PC-3 (cell line): ENCODE results near the gene RAD51C. TPM values are rescaled to one million over a fixed set of nuclear protein-coding genes. Genes with fewer than 3 reads are reported as not detected.

Source experiments
- ATAC-seq: fragments of 200-7000 bp; cut with Tn5 transposase; 2 replicates; pipeline ENCODE4 v1.9.1; 2020; ENCODE audit warnings: mild to moderate bottlenecking, moderate library complexity
- BruUV-seq: library from RNA; stranded (reverse); fragments of 400-500 nt; replicated peaks from 2 replicates; lab custom pipeline; 2021; lab: Mats Ljungman, UMichigan
- CTCF ChIA-PET: fragments of 300-600 bp; sonication (Branson Sonifier 250); formaldehyde crosslinking; loops from one replicate; lab custom pipeline; 2022; ENCODE audit warnings: antibody characterized with exemption; lab: Charles Lee
- POLR2A ChIA-PET: fragments of 300-600 bp; sonication (Branson Sonifier 250); formaldehyde crosslinking; loops from one replicate; lab custom pipeline; 2022; ENCODE audit warnings: antibody characterized with exemption; ENCODE audit not compliant: unreplicated experiment; lab: Charles Lee
- DNase-seq: peaks from one replicate; pipeline ENCODE4 v3.0.0-alpha.2; 2015
- H2AFZ ChIP-seq: fragments of 300-600 bp; sonication (generic); 2 replicates; pipeline ENCODE4 v1.6.0; 2016; ENCODE audit warnings: antibody characterized with exemption, low read length
- H3F3A ChIP-seq: fragments of 300-600 bp; sonication (generic); one replicate; pipeline ENCODE4 v1.6.0; 2017; ENCODE audit warnings: antibody characterized with exemption, low read length, control low read depth, mild to moderate bottlenecking; ENCODE audit not compliant: unreplicated experiment
- H3K27ac ChIP-seq: fragments of 300-600 bp; sonication (generic); 2 replicates; pipeline ENCODE4 v1.5.1; 2016; ENCODE audit warnings: mild to moderate bottlenecking, low read length
- H3K27me3 ChIP-seq: fragments of 300-600 bp; sonication (generic); 2 replicates; pipeline ENCODE4 v1.6.1; 2016; ENCODE audit warnings: low read length, mixed read lengths
- H3K36me3 ChIP-seq: fragments of 300-600 bp; sonication (generic); 2 replicates; pipeline ENCODE4 v1.6.1; 2016; ENCODE audit warnings: low read depth, mixed run types, low read length, mixed read lengths
- H3K4me1 ChIP-seq: fragments of 300-600 bp; sonication (generic); 2 replicates; pipeline ENCODE4 v1.5.1; 2016; ENCODE audit warnings: low read length; ENCODE audit not compliant: insufficient read depth
- H3K4me2 ChIP-seq: fragments of 300-600 bp; sonication (generic); 2 replicates; pipeline ENCODE4 v1.6.0; 2016; ENCODE audit warnings: low read length
- H3K4me3 ChIP-seq: fragments of 300-600 bp; sonication (generic); 2 replicates; pipeline ENCODE4 v1.5.1; 2016; ENCODE audit warnings: mild to moderate bottlenecking, low read length, mixed read lengths
- H3K79me2 ChIP-seq: fragments of 300-600 bp; sonication (generic); 2 replicates; pipeline ENCODE4 v1.6.1; 2017; ENCODE audit warnings: low read length, mixed read lengths
- H3K9ac ChIP-seq: fragments of 300-600 bp; sonication (generic); 2 replicates; pipeline ENCODE4 v1.6.0; 2016; ENCODE audit warnings: mild to moderate bottlenecking, low read length
- H3K9me2 ChIP-seq: fragments of 300-600 bp; sonication (generic); replicated peaks from 2 replicates; pipeline ENCODE4 v1.6.1; 2016; ENCODE audit warnings: mixed run types, low read length, mixed read lengths
- H3K9me3 ChIP-seq: fragments of 300-600 bp; sonication (generic); 2 replicates; pipeline ENCODE4 v1.6.1; 2016; ENCODE audit warnings: low read length, mixed read lengths
- H4K20me1 ChIP-seq: fragments of 300-600 bp; sonication (generic); 2 replicates; pipeline ENCODE4 v1.6.1; 2016; ENCODE audit warnings: low read length, mixed read lengths
- CTCF ChIP-seq: fragments of 300-600 bp; sonication (generic); conservative IDR thresholded peaks from 2 replicates; pipeline ENCODE4 v1.5.1; 2017; ENCODE audit warnings: antibody characterized with exemption, low read depth, mild to moderate bottlenecking, low read length
- EZH2 ChIP-seq: fragments of 300-600 bp; sonication (generic); IDR thresholded peaks from one replicate; pipeline ENCODE4 v1.6.1; 2017; ENCODE audit warnings: antibody characterized with exemption, mild to moderate bottlenecking, low read length; ENCODE audit not compliant: unreplicated experiment
- EZH2phosphoT487 ChIP-seq: fragments of 300-600 bp; sonication (generic); IDR thresholded peaks from 2 replicates; pipeline ENCODE4 v1.6.1; 2018; ENCODE audit warnings: mild to moderate bottlenecking, antibody characterized with exemption, low read length, borderline replicate concordance
- intact Hi-C: fragments of 100-400 bp; cut with micrococcal nuclease; formaldehyde crosslinking; loops from 2 replicates; pipeline ENCODE4 v1.9.0; 2023
- total RNA-seq: library from RNA; depleted of rRNA; stranded (reverse); fragments of >200 nt; gene quantifications from 2 replicates; pipeline ENCODE4 v1.2.3, GENCODE V29; 2014

RAD51C gene
- total RNA-seq, 1 experiment from 2014 or later = 71.1 TPM

- H3F3A ChIP-seq = no peaks in the 10 kb centered on the region
- CTCF ChIA-PET = no interaction called here
Measured at GRCh38 chr17:58730937-58731336, 38.5 kb downstream of the RAD51C start.

GRCh38 chr17:58734040-58734439 lies 41.6 kb downstream of the RAD51C start:
- Histone ChIP-seq H3K36me3 (no peaks in the 10 kb centered on the region), H3K9me3 (no peaks in the 10 kb centered on the region), H3K4me1 (no peaks in the 10 kb centered on the region), H3K27ac (no peak overlapping the region), H4K20me1 (no peaks in the 10 kb centered on the region), H3K4me3 (no peak overlapping the region), H2AFZ (no peak overlapping the region), H3K9me2 (no peaks in the 10 kb centered on the region), H3K9ac (no peak overlapping the region), H3K79me2 (no peaks in the 10 kb centered on the region), H3K4me2 (no peak overlapping the region), H3K27me3 (no peaks in the 10 kb centered on the region), H3F3A (no peaks in the 10 kb centered on the region)
- ATAC-seq (no peak), DNase-seq (no peak)
- ChIA-PET CTCF (no interaction called here), POLR2A (no interaction called here)
- BruUV-seq = no TSS peak
- intact Hi-C loops = no loop called here
- TF ChIP-seq EZH2 = no peak
- no peak for TF ChIP-seq CTCF
- no peak for TF ChIP-seq EZH2phosphoT487

More at GRCh38 chr17:58730937-58731336, 38.5 kb downstream of the RAD51C start:
- Histone ChIP-seq H3K9me3 (no peaks in the 10 kb centered on the region), H3K4me3 (no peak overlapping the region), H3K9me2 (no peaks in the 10 kb centered on the region), H3K27ac (no peak overlapping the region), H3K36me3 (no peaks in the 10 kb centered on the region), H2AFZ (no peak overlapping the region), H4K20me1 (no peaks in the 10 kb centered on the region), H3K27me3 (no peaks in the 10 kb centered on the region), H3K79me2 (no peaks in the 10 kb centered on the region), H3K4me1 (no peaks in the 10 kb centered on the region), H3K9ac (no peak overlapping the region), H3K4me2 (no peak overlapping the region)
- ATAC-seq (no peak), DNase-seq (no peak)
- TF ChIP-seq EZH2phosphoT487 (no peak), EZH2 (no peak), CTCF (no peak)
- POLR2A ChIA-PET = no interaction called here
- no TSS peak for BruUV-seq
- intact Hi-C loops = no loop called here

DNA sequence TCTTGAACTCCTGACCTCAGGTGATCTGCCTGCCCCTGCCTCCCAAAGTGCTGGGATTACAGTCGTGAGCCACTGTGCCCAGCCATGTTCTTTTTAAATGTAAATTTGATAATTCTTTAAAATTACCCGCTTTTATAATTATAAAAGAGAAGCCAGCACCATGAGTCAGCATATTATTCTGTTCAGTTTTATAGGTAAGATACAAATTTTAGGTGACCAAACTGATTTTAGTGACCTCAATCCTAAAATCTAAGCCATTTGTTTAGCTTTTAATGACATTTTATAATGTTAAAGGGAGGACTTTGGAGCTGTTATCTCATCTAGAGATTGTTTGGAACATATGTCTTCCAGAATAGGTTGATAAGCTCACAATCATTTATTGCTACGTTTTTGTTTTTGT lies 42.4 kb downstream of the RAD51C start:
- no peak for TF ChIP-seq CTCF
- TF ChIP-seq EZH2 = no peak
- TF ChIP-seq EZH2phosphoT487 = no peak
- Histone ChIP-seq H3K27me3 (no peaks in the 10 kb centered on the region), H2AFZ (no peak overlapping the region), H3K27ac (no peak overlapping the region), H3K4me3 (no peak overlapping the region), H3K4me1 (no peaks in the 10 kb centered on the region), H3K9me2 (no peaks in the 10 kb centered on the region), H3K9ac (no peak overlapping the region), H3F3A (no peaks in the 10 kb centered on the region), H3K36me3 (no peaks in the 10 kb centered on the region), H3K9me3 (no peaks in the 10 kb centered on the region), H3K4me2 (no peak overlapping the region), H4K20me1 (no peaks in the 10 kb centered on the region), H3K79me2 (no peaks in the 10 kb centered on the region)
- DNase-seq (no peak), ATAC-seq (no peak)
- ChIA-PET CTCF (no interaction called here), POLR2A (no interaction called here)
- intact Hi-C loops = no loop called here
- BruUV-seq = no TSS peak
